Aorta (tissue), 5 donors: ENCODE results near the gene ACTR3. TPM values are rescaled to one million over a fixed set of nuclear protein-coding genes. Genes with fewer than 3 reads are reported as not detected.

Source experiments
- ATAC-seq: fragments of 200-7000 bp; cut with Tn5 transposase; one replicate; pipeline ENCODE4 v1.9.1; 2022; ENCODE audit warnings: moderate library complexity; ENCODE audit not compliant: low FRiP score
- DNase-seq, 2 donors: peaks; one replicate each; pipeline ENCODE4 v3.0.0-alpha.2; 2020
- H3K27ac ChIP-seq, 2 donors: one replicate each; pipeline ENCODE4 v1.5.1; 2013; ENCODE audit warnings: low read length in 2 of 2, mild to moderate bottlenecking in 2 of 2, moderate library complexity in 2 of 2, control low read depth in 1 of 2, inconsistent platforms in 1 of 2, low read depth in 1 of 2
- H3K27me3 ChIP-seq, 2 donors: one replicate each; pipeline ENCODE4 v1.6.1; 2013; ENCODE audit warnings: control low read depth in 1 of 2, low read length in 1 of 2, mild to moderate bottlenecking in 1 of 2, moderate library complexity in 1 of 2; ENCODE audit not compliant: insufficient read depth in 2 of 2, control insufficient read depth in 1 of 2
- H3K36me3 ChIP-seq, 2 donors: one replicate each; pipeline ENCODE4 v1.6.1; 2013; ENCODE audit warnings: control low read depth in 1 of 2, low read length in 1 of 2, mild to moderate bottlenecking in 1 of 2; ENCODE audit not compliant: insufficient read depth in 2 of 2, control insufficient read depth in 1 of 2
- H3K4me1 ChIP-seq, 2 donors: one replicate each; pipeline ENCODE4 v1.6.1; 2013; ENCODE audit warnings: low read length in 2 of 2, control low read depth in 1 of 2, mild to moderate bottlenecking in 1 of 2, moderate library complexity in 1 of 2; ENCODE audit not compliant: insufficient read depth in 2 of 2, control insufficient read depth in 1 of 2
- H3K4me3 ChIP-seq, 2 donors: one replicate each; pipeline ENCODE4 v1.5.1; 2013; ENCODE audit warnings: low read length in 2 of 2, control low read depth in 1 of 2, mild to moderate bottlenecking in 1 of 2
- H3K9me3 ChIP-seq: one replicate; pipeline ENCODE4 v1.6.1; 2013; ENCODE audit warnings: mild to moderate bottlenecking, low read length; ENCODE audit not compliant: control insufficient read depth
- WGBS, 2 donors: extraction: QIAGEN DNeasy Blood & Tissue Kit; methylation state at CpG; one replicate each; pipeline ENCODE4 v1.1.7; 2013; 5-methylcytosine and 5-hydroxymethylcytosine counted together
- intact Hi-C, 2 donors: fragments of 100-400 bp; cut with DNase I; formaldehyde crosslinking; loops; one replicate each; pipeline versions ENCODE4 v1.14.2 to v1.15.0; 2022
- polyA plus RNA-seq, 2 donors: library from polyadenylated mRNA; stranded (reverse); fragments of 200-250 nt; gene quantifications; one replicate each; pipeline ENCODE4 v1.2.3, GENCODE V29; 2013
- total RNA-seq, 2 donors: library from RNA; stranded (reverse); fragmentation: NEBNext Ultra II Directional; extraction: Animal tissue kit (Norgen Biotek cat#: 25700); gene quantifications; one replicate each; pipeline ENCODE4 v1.2.1, GENCODE V29; 2021
- donor health status: healthy with polysubstance abuse.
- donor health status: Bipolar disorder and iron deficiency.
- donor health status: DM: no; HTN: no; CAD: no.
- donor health status: DM: no; HTN: no; CAD: no.
- donor health status: DM: yes; HTN: yes; CAD: no.

The ACTR3 gene
- total and polyA plus RNA-seq, 4 donors, result 66.3 to 318 (median 174) TPM

- intact Hi-C loops, result loop anchor here (5.0 kb wide), 1 partner anchor 573 kb away; no protein-coding TSS in a partner anchor
These were observed 89.6 kb downstream of the ACTR3 start for GRCh38 chr2:113979191-113980128.

DNA sequence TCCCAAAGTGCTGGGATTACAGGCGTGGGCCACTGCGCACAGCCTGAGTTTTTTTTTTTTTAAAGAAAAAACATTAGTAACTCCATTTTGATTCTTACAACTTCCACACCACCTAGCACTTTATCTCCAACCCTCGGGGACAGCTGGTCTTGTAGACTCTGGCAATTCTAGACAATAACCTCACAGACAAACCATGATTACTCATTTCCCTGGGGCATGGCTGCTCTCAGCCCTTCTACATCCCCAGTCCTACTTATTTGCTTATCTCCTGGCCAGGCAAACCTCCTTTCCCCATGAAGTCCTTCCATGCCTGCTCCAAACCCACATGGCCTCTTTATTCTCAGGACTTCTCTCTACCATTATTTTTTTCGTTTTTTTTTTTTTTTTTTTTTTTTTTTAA, 91.1 kb downstream of the ACTR3 start:
- H3K4me1 ChIP-seq, result no peaks in the 10 kb centered on the region
- no peaks in the 10 kb centered on the region for H3K27me3 ChIP-seq
- H3K9me3 ChIP-seq, result no peaks in the 10 kb centered on the region
- H3K36me3 ChIP-seq, result peaks cover 0 to 2% of the 10 kb centered on the region in 2 donors
- no peak for DNase-seq
- no peak overlapping the region for H3K4me3 ChIP-seq
- WGBS, 2 donors, result 67 to 70% methylated on average over 3 to 4 of the region's 4 CpGs
- peak; percentile 63 for ATAC-seq
- H3K27ac ChIP-seq, result no peak overlapping the region
- intact Hi-C loops, result no loop called here

More at GRCh38 chr2:113979191-113980128, 89.6 kb downstream of the ACTR3 start:
- WGBS, 2 donors, result 62 to 68% methylated on average over 76 to 93 of the region's 93 CpGs
- Histone ChIP-seq H3K4me1 (no peaks in the 10 kb centered on the region), H3K27ac (no peak overlapping the region), H3K9me3 (no peaks in the 10 kb centered on the region), H3K36me3 (peaks cover 0 to 3% of the 10 kb centered on the region in 2 donors), H3K27me3 (no peaks in the 10 kb centered on the region), H3K4me3 (no peak overlapping the region)
- no peak for ATAC-seq
- DNase-seq, result no peak

DNA sequence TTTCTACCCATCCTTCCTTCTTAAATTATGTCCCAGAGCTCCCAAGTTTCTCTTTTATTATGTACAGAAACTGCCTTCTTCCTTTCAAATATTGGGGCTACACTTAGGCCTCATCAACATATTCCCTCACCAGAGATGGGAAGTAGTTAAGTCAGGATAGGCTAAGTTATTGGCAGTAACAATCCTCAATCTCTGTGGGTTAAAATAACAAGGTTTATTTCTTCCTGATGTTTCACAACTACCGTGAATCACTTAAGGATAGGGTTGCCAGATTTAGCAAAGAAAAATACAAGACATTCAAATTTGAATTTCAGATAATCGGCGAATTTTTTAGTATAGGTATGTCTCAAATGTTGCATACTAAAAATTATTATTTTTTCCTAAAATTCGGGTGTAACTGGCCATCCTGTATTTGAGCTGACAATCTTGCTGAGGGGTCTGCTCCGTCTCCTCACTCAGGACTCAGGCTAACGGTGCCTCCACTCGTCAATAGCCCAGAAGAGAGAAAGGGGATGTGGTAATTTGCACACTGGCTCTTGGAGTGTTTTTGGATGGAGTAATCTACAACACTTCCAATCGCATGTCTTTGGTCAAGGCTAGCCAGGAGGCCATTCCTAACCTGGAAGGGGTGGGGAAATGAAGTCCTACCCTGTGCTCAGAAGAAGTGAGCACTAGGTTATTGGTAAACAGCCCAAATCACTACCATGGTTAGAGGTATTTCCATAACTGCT, 91.7 kb downstream of the ACTR3 start:
- Histone ChIP-seq H3K36me3 (no peaks in the 10 kb centered on the region), H3K9me3 (no peaks in the 10 kb centered on the region), H3K4me3 (no peak overlapping the region), H3K27ac (no peak overlapping the region), H3K4me1 (no peaks in the 10 kb centered on the region), H3K27me3 (no peaks in the 10 kb centered on the region)
- WGBS, 2 donors, result 82 to 85% methylated on average over 8 of the region's 8 CpGs
- DNase-seq (no peak), ATAC-seq (no peak)
- intact Hi-C loops, result no loop called here

- intact Hi-C loops, result no loop called here
- WGBS, 2 donors, result 87 to 89% methylated on average over 7 of the region's 7 CpGs
These were observed 95.9 kb downstream of the ACTR3 start for GRCh38 chr2:113985554-113986397.

DNA sequence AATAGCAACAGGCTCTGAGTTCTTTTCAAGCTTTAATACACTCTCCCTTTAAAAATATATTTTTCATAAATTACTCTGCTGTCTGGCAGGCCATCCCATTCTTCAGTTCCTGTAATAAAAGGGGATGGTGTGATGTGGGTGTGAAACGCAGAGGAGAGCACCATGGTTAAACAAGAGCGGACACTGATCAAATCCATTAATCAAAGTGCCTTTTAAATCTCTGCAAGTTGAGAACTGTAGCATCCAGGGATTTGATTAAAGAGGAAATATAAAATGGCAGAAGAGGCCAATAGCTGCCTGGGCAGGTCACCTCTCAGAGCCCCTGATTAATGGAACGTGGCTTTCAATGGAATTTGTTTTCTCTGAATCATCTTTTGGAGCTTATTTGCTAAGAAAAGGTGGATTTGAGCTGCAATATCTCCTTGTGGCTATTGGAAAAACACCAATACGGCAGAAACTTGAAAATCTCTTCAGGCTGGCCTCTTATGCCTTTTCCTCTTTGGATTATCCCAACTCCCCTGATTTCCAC, 96.9 kb downstream of the ACTR3 start:
- intact Hi-C loops, result no loop called here
- H3K4me3 ChIP-seq, result no peak overlapping the region
- H3K4me1 ChIP-seq, result no peaks in the 10 kb centered on the region
- H3K9me3 ChIP-seq, result no peaks in the 10 kb centered on the region
- DNase-seq (no peak), ATAC-seq (no peak)
- no peaks in the 10 kb centered on the region for H3K36me3 ChIP-seq
- WGBS, 2 donors, result 61 to 84% methylated on average over 4 of the region's 4 CpGs
- H3K27ac ChIP-seq, result no peak overlapping the region
- H3K27me3 ChIP-seq, result no peaks in the 10 kb centered on the region

More at GRCh38 chr2:113985554-113986397, 95.9 kb downstream of the ACTR3 start:
- no peak for ATAC-seq
- Histone ChIP-seq H3K4me1 (no peaks in the 10 kb centered on the region), H3K4me3 (no peak overlapping the region), H3K36me3 (no peaks in the 10 kb centered on the region), H3K9me3 (no peaks in the 10 kb centered on the region), H3K27me3 (no peaks in the 10 kb centered on the region), H3K27ac (no peak overlapping the region)
- no peak for DNase-seq

GRCh38 chr2:113992090-113992489, 102.2 kb downstream of the ACTR3 start:
- 68 to 81% methylated on average over 1 of the region's 1 CpG for WGBS, 2 donors
- H3K4me3 ChIP-seq, result no peak overlapping the region
- H3K27me3 ChIP-seq, result no peaks in the 10 kb centered on the region
- ATAC-seq (no peak), DNase-seq (no peak)
- intact Hi-C loops, result no loop called here
- no peaks in the 10 kb centered on the region for H3K4me1 ChIP-seq
- no peaks in the 10 kb centered on the region for H3K36me3 ChIP-seq
- H3K27ac ChIP-seq, result no peak overlapping the region
- H3K9me3 ChIP-seq, result no peaks in the 10 kb centered on the region

GRCh38 chr2:113996671-113997594, 107.0 kb downstream of the ACTR3 start:
- no peak overlapping the region for H3K4me3 ChIP-seq
- intact Hi-C loops, result no loop called here
- H3K9me3 ChIP-seq, result no peaks in the 10 kb centered on the region
- no peak for DNase-seq
- H3K4me1 ChIP-seq, result no peaks in the 10 kb centered on the region
- H3K36me3 ChIP-seq, result no peaks in the 10 kb centered on the region
- ATAC-seq, result no peak
- WGBS, 2 donors, result 69 to 81% methylated on average over 6 of the region's 6 CpGs
- H3K27ac ChIP-seq, result no peak overlapping the region
- no peaks in the 10 kb centered on the region for H3K27me3 ChIP-seq
